Measurements from ENCODE around the gene IGFLR1.

GRCh38 chr19:35752746-35753350 lies 10.6 kb upstream of the IGFLR1 start:
- TF ChIP-seq CTCF (IDR thresholded peaks at IDR 0.05 in 8 of 11, conservative IDR thresholded peaks at IDR 0.05 in 3 of 11) (no peak), POLR2A (IDR thresholded peaks at IDR 0.05) (no peak)
